SK-N-SH treated with all-trans-retinoic acid at 6 μM for 48 hours (cell line): ENCODE measurements around the gene MYRF.

Experiments used
- ATAC-seq: fragments of 200-7000 bp; cut with Tn5 transposase; 3 replicates; pipeline ENCODE4 v1.9.1; 2020; ENCODE audit warnings: mild to moderate bottlenecking, moderate library complexity
- ARNTL ChIP-seq: fragments of 450-650 bp; formaldehyde crosslinking; IDR thresholded peaks from 2 replicates; pipeline ENCODE4 v1.5.0; 2020; ENCODE audit warnings: low read depth, mild to moderate bottlenecking, moderate library complexity, borderline replicate concordance
- BACH2 ChIP-seq: fragments of 250-450 bp; sonication (Bioruptor Pico); IDR thresholded peaks from 2 replicates; pipeline ENCODE4 v1.9.0; 2021; ENCODE audit warnings: mild to moderate bottlenecking, borderline replicate concordance
- CREB5 ChIP-seq: fragments of 250-450 bp; sonication (Bioruptor Pico); IDR thresholded peaks from 2 replicates; pipeline ENCODE4 v1.5.1; 2020; ENCODE audit warnings: low read depth, mild to moderate bottlenecking, moderate library complexity
- CSDC2 ChIP-seq: fragments of 250-450 bp; sonication (Bioruptor Pico); IDR thresholded peaks from 2 replicates; pipeline ENCODE4 v1.5.0; 2020; ENCODE audit warnings: mild to moderate bottlenecking, moderate library complexity
- CSRNP3 ChIP-seq: fragments of 250-450 bp; sonication (Bioruptor Pico); IDR thresholded peaks from 2 replicates; pipeline ENCODE4 v1.5.1; 2021; ENCODE audit warnings: mild to moderate bottlenecking, moderate library complexity
- ESRRG ChIP-seq: fragments of 250-450 bp; sonication (Bioruptor Pico); IDR thresholded peaks from 2 replicates; pipeline ENCODE4 v1.6.1; 2021; ENCODE audit warnings: mild to moderate bottlenecking
- GLIS3 ChIP-seq: fragments of 250-450 bp; sonication (Bioruptor Pico); IDR thresholded peaks from 2 replicates; pipeline ENCODE4 v1.5.0; 2020; ENCODE audit warnings: mild to moderate bottlenecking, moderate library complexity
- ISL1 ChIP-seq: fragments of 250-450 bp; sonication (Bioruptor Pico); IDR thresholded peaks from 2 replicates; pipeline ENCODE4 v2.1.2; 2022; ENCODE audit warnings: mild to moderate bottlenecking, moderate library complexity
- OSR1 ChIP-seq: fragments of 250-450 bp; sonication (Bioruptor Pico); IDR thresholded peaks from 2 replicates; pipeline ENCODE4 v1.8.0; 2022; ENCODE audit warnings: moderate library complexity, mild to moderate bottlenecking, inconsistent platforms
- PATZ1 ChIP-seq: fragments of 250-450 bp; sonication (Bioruptor Pico); IDR thresholded peaks from 2 replicates; pipeline ENCODE4 v1.8.0; 2020; ENCODE audit warnings: mild to moderate bottlenecking, moderate library complexity, borderline replicate concordance
- PPARA ChIP-seq: fragments of 250-450 bp; sonication (Bioruptor Pico); IDR thresholded peaks from 2 replicates; pipeline ENCODE4 v1.5.0; 2020; ENCODE audit warnings: mild to moderate bottlenecking, borderline replicate concordance
- RARB ChIP-seq: fragments of 250-450 bp; sonication (Bioruptor Pico); IDR thresholded peaks from 2 replicates; pipeline ENCODE4 v1.8.0; 2021; ENCODE audit warnings: mild to moderate bottlenecking, moderate library complexity
- SNAI2 ChIP-seq: fragments of 250-450 bp; sonication (Bioruptor Pico); IDR thresholded peaks from 2 replicates; pipeline ENCODE4 v1.5.0; 2020; ENCODE audit warnings: mild to moderate bottlenecking, moderate library complexity
- TCF4 ChIP-seq: fragments of 250-450 bp; sonication (Bioruptor Pico); IDR thresholded peaks from 2 replicates; pipeline ENCODE4 v1.8.0; 2021; ENCODE audit warnings: mild to moderate bottlenecking, moderate library complexity, borderline replicate concordance
- TOX ChIP-seq: fragments of 250-450 bp; sonication (Bioruptor Pico); IDR thresholded peaks from 2 replicates; pipeline ENCODE4 v1.8.0; 2021; ENCODE audit warnings: mild to moderate bottlenecking, moderate library complexity, borderline replicate concordance
- TSHZ2 ChIP-seq: fragments of 250-450 bp; sonication (Bioruptor Pico); IDR thresholded peaks from 2 replicates; pipeline ENCODE4 v1.5.0; 2020; ENCODE audit warnings: mild to moderate bottlenecking, moderate library complexity
- ZC3H10 ChIP-seq: fragments of 250-450 bp; sonication (Bioruptor Pico); IDR thresholded peaks from 2 replicates; pipeline ENCODE4 v1.5.1; 2021; ENCODE audit warnings: mild to moderate bottlenecking, moderate library complexity
- ZFP3 ChIP-seq: fragments of 250-450 bp; sonication (Bioruptor Pico); IDR thresholded peaks from 2 replicates; pipeline ENCODE4 v1.5.0; 2020; ENCODE audit warnings: mild to moderate bottlenecking, moderate library complexity
- ZNF565 ChIP-seq: fragments of 450-650 bp; formaldehyde crosslinking; conservative IDR thresholded peaks from 2 replicates; pipeline ENCODE4 v1.5.0; 2020; ENCODE audit warnings: low read depth, mild to moderate bottlenecking, moderate library complexity
- ZNF70 ChIP-seq: fragments of 450-650 bp; formaldehyde crosslinking; IDR thresholded peaks from 2 replicates; pipeline ENCODE4 v1.5.0; 2020; ENCODE audit warnings: mild to moderate bottlenecking, moderate library complexity
- ZNF8 ChIP-seq: fragments of 450-650 bp; formaldehyde crosslinking; IDR thresholded peaks from 2 replicates; pipeline ENCODE4 v1.5.0; 2020; ENCODE audit warnings: mild to moderate bottlenecking, moderate library complexity

MYRF gene

GRCh38 chr11:61832207-61832606, 79.8 kb downstream of the MYRF start (continued):
- TF ChIP-seq TSHZ2 (CRISPR knock-in tag) (no peak), TOX (CRISPR knock-in tag) (no peak), OSR1 (no peak), ZFP3 (CRISPR knock-in tag) (no peak), CREB5 (no peak)

GRCh38 chr11:61832754-61833153, 80.3 kb downstream of the MYRF start:
- no peak for ATAC-seq
- TF ChIP-seq SNAI2 (no peak), CREB5 (no peak), GLIS3 (no peak), ESRRG (no peak), ZNF565 (CRISPR knock-in tag) (no peak), ISL1 (CRISPR knock-in tag) (no peak), ARNTL (CRISPR knock-in tag) (no peak), CSRNP3 (CRISPR knock-in tag) (no peak), PPARA (CRISPR knock-in tag) (no peak), PATZ1 (CRISPR knock-in tag) (no peak), BACH2 (CRISPR knock-in tag) (no peak), ZNF8 (CRISPR knock-in tag) (no peak), TCF4 (no peak), CSDC2 (CRISPR knock-in tag) (no peak), ZFP3 (CRISPR knock-in tag) (no peak), TOX (CRISPR knock-in tag) (no peak), ZC3H10 (CRISPR knock-in tag) (no peak)
- TF ChIP-seq, all 23 proteins: peak for 0

- no peak for TF ChIP-seq ZFP3 (CRISPR knock-in tag)
- TF ChIP-seq CSDC2 (CRISPR knock-in tag) = no peak
- TF ChIP-seq RARB (CRISPR knock-in tag) = no peak
- no peak for TF ChIP-seq BACH2 (CRISPR knock-in tag)
- TF ChIP-seq ZNF70 (CRISPR knock-in tag) = no peak
- no peak for TF ChIP-seq ZC3H10 (CRISPR knock-in tag)
- TF ChIP-seq PATZ1 (CRISPR knock-in tag) = no peak
- no peak for TF ChIP-seq TCF4
- no peak for TF ChIP-seq ZNF565 (CRISPR knock-in tag)
- TF ChIP-seq ISL1 (CRISPR knock-in tag) = no peak
- TF ChIP-seq OSR1 = no peak
- ATAC-seq = no peak
Measured at GRCh38 chr11:61833471-61833870, 81.0 kb downstream of the MYRF start.
